Astrocyte (in vitro differentiated cells and primary cell): Measurements from ENCODE around the gene FMN1.

Experiments used
- EZH2 ChIP-seq: IDR thresholded peaks from 2 replicates; pipeline ENCODE4 v1.6.1; 2012; ENCODE audit warnings: mild to moderate bottlenecking, low read length, inconsistent platforms; ENCODE audit not compliant: insufficient read depth
- TF ChIP-seq, protein P1 (sequence below): IDR thresholded peaks from 2 replicates; pipeline ENCODE4 v1.5.1; 2011; ENCODE audit warnings: low read depth, mild to moderate bottlenecking, inconsistent platforms, low read length, moderate library complexity; ENCODE audit not compliant: insufficient read depth

GRCh38 chr15:33157371-33158037, 37.0 kb downstream of the FMN1 start:
- TF ChIP-seq, protein P1, sequence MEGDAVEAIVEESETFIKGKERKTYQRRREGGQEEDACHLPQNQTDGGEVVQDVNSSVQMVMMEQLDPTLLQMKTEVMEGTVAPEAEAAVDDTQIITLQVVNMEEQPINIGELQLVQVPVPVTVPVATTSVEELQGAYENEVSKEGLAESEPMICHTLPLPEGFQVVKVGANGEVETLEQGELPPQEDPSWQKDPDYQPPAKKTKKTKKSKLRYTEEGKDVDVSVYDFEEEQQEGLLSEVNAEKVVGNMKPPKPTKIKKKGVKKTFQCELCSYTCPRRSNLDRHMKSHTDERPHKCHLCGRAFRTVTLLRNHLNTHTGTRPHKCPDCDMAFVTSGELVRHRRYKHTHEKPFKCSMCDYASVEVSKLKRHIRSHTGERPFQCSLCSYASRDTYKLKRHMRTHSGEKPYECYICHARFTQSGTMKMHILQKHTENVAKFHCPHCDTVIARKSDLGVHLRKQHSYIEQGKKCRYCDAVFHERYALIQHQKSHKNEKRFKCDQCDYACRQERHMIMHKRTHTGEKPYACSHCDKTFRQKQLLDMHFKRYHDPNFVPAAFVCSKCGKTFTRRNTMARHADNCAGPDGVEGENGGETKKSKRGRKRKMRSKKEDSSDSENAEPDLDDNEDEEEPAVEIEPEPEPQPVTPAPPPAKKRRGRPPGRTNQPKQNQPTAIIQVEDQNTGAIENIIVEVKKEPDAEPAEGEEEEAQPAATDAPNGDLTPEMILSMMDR = no peak
- no peak for TF ChIP-seq EZH2
